ENCODE measurements around the gene GSG1L.

GSG1L gene

GRCh38 chr16:27806388-27806787 is 257.1 kb downstream of the GSG1L start:
- DNase-seq, result no peak

- DNase-seq, result no peak
Observed at GRCh38 chr16:27805828-27806351, 257.6 kb downstream of the GSG1L start.

GRCh38 chr16:27803775-27804549 is 259.6 kb downstream of the GSG1L start:
- no peak for DNase-seq

- DNase-seq, result no peak
Observed at GRCh38 chr16:27802664-27803439, 260.7 kb downstream of the GSG1L start.

- no peak for DNase-seq
Observed at GRCh38 chr16:27801289-27801945, 262.1 kb downstream of the GSG1L start.

GRCh38 chr16:27800817-27801216 is 262.7 kb downstream of the GSG1L start:
- no peak for DNase-seq

GRCh38 chr16:27799896-27800295 is 263.6 kb downstream of the GSG1L start:
- DNase-seq, result no peak

GRCh38 chr16:27798241-27798640 is 265.3 kb downstream of the GSG1L start:
- no peak for DNase-seq

GRCh38 chr16:27795992-27796614 is 267.4 kb downstream of the GSG1L start:
- DNase-seq, result peak; percentile 6

GRCh38 chr16:27793249-27793622 is 270.3 kb downstream of the GSG1L start:
- DNase-seq, result no peak

GRCh38 chr16:27792486-27793248 is 270.8 kb downstream of the GSG1L start:
- no peak for DNase-seq

- DNase-seq, result no peak
Observed at GRCh38 chr16:27791404-27791719, 272.2 kb downstream of the GSG1L start.

GRCh38 chr16:27790546-27791403 is 272.7 kb downstream of the GSG1L start:
- DNase-seq, result no peak

GRCh38 chr16:27789595-27790241 is 273.8 kb downstream of the GSG1L start:
- no peak for DNase-seq

- no peak for DNase-seq
Observed at GRCh38 chr16:27789150-27789549, 274.4 kb downstream of the GSG1L start.

GRCh38 chr16:27787665-27788064 is 275.8 kb downstream of the GSG1L start:
- DNase-seq, result no peak

GRCh38 chr16:27786923-27787625 is 276.4 kb downstream of the GSG1L start:
- no peak for DNase-seq

GRCh38 chr16:27786221-27786922 is 277.1 kb downstream of the GSG1L start:
- no peak for DNase-seq

- DNase-seq, result no peak
Observed at GRCh38 chr16:27785307-27785678, 278.2 kb downstream of the GSG1L start.

All from stimulated activated CD4-positive, alpha-beta T cell treated with anti-CD3 and anti-CD28 coated beads, Interleukin-12 subunit alpha, Interleukin-12 subunit beta, amount 100 ng/mL, for 4 hours (primary cell).